Epithelial cell of proximal tubule (primary cell): ENCODE data around the gene PSME3. TPM values are rescaled to one million over a fixed set of nuclear protein-coding genes. Genes with fewer than 3 reads are reported as not detected.
"Not testable (repeated sequence)": the region's sequence is repeated elsewhere in the genome, so short reads cannot be mapped to it uniquely, and the experiment has no call there.

Source experiments
- DNase-seq: peaks from one replicate; pipeline ENCODE4 v3.0.0-alpha.2; 2011; ENCODE audit warnings: low read depth
- H3K4me3 ChIP-seq: 2 replicates; pipeline ENCODE4 v1.5.1; 2011; ENCODE audit warnings: low read depth, mild to moderate bottlenecking, low read length
- CTCF ChIP-seq: conservative IDR thresholded peaks from 2 replicates; pipeline ENCODE4 v1.5.1; 2012; ENCODE audit warnings: low read depth, mild to moderate bottlenecking, low read length
- total RNA-seq: library from RNA; depleted of rRNA; stranded (reverse); fragments of >200 nt; gene quantifications from 2 replicates; pipeline ENCODE4 v1.2.3, GENCODE V29; 2015

Gene PSME3
- total RNA-seq, 1 donor from 2014 or later, result 126 TPM

- no peak within 1 kb of the TSS for H3K4me3 ChIP-seq
- no peak for TF ChIP-seq CTCF
- no peak for DNase-seq
Observed at GRCh38 chr17:42850954-42851353, 17.8 kb downstream of the PSME3 start, which contains the start of gene AOC3. TSS of gene AOC3 (plus strand) at chr17:42851199. CDS start at chr17:42851344, 145 bp downstream.

DNA sequence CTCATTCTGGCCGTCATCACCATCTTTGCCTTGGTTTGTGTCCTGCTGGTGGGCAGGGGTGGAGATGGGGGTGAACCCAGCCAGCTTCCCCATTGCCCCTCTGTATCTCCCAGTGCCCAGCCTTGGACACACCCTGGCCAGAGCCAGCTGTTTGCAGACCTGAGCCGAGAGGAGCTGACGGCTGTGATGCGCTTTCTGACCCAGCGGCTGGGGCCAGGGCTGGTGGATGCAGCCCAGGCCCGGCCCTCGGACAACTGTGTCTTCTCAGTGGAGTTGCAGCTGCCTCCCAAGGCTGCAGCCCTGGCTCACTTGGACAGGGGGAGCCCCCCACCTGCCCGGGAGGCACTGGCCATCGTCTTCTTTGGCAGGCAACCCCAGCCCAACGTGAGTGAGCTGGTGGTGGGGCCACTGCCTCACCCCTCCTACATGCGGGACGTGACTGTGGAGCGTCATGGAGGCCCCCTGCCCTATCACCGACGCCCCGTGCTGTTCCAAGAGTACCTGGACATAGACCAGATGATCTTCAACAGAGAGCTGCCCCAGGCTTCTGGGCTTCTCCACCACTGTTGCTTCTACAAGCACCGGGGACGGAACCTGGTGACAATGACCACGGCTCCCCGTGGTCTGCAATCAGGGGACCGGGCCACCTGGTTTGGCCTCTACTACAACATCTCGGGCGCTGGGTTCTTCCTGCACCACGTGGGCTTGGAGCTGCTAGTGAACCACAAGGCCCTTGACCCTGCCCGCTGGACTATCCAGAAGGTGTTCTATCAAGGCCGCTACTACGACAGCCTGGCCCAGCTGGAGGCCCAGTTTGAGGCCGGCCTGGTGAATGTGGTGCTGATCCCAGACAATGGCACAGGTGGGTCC lies 18.4 kb downstream of the PSME3 start:
- H3K4me3 ChIP-seq, DNase-seq: not testable (repeated sequence)

- no peak for TF ChIP-seq CTCF
- DNase-seq, result no peak
- H3K4me3 ChIP-seq, result no peak overlapping the region
Observed at GRCh38 chr17:42852351-42852750, 19.2 kb downstream of the PSME3 start.

- no peak for TF ChIP-seq CTCF
- no peak overlapping the region for H3K4me3 ChIP-seq
- DNase-seq, result no peak
Observed at GRCh38 chr17:42853004-42853403, 19.8 kb downstream of the PSME3 start.

DNA sequence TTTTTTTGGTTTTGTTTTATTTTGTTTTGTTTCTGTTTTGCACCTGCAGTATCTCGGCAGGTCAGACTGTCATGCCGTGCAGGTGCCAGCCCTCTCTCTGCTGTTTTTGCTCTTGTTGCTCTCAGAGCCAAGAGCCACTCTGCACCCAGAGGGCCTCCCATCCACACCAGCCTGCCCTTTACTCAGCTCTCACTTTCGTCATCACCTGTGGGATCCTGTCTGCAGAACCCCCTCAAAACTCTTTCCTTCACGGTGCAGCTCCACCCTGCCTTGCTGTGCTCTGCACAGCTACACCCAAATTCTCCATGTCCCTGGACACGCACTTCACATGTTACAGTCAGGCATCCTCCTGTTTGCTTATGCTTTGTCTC lies 20.4 kb downstream of the PSME3 start:
- no peak for DNase-seq
- no peak overlapping the region for H3K4me3 ChIP-seq
- no peak for TF ChIP-seq CTCF

- no peak for TF ChIP-seq CTCF
- DNase-seq, result no peak
- no peak overlapping the region for H3K4me3 ChIP-seq
Observed at GRCh38 chr17:42853968-42854790, 21.0 kb downstream of the PSME3 start.

GRCh38 chr17:42855048-42855596 lies 21.9 kb downstream of the PSME3 start:
- no peak overlapping the region for H3K4me3 ChIP-seq
- TF ChIP-seq CTCF, result no peak
- no peak for DNase-seq

DNA sequence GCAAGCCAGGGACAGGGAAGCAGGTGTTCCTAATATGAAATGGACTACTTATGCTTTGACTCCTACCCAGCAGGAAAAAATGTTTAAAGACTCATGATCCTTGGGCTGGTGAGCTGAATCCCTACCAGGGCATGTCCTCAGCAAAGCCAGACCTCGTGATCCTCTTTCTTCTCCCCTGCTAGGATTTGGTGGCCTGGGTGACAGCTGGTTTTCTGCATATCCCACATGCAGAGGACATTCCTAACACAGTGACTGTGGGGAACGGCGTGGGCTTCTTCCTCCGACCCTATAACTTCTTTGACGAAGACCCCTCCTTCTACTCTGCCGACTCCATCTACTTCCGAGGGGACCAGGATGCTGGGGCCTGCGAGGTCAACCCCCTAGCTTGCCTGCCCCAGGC lies 22.9 kb downstream of the PSME3 start:
- DNase-seq, H3K4me3 ChIP-seq: not testable (repeated sequence)

DNA sequence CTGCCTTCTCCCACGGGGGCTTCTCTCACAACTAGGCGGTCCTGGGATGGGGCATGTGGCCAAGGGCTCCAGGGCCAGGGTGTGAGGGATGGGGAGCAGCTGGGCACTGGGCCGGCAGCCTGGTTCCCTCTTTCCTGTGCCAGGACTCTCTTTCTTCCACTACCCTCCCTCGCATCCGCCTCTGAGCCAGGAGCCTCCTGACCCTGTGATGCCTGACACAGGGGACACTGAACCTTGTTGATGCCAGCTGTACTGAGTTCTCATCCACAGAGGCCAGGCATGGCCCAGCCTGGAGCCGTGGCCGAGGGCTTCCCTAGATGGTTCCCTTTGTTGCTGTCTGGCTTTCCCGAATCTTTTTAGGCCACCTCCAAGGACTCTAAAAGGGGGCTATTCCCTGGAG lies 23.3 kb downstream of the PSME3 start:
- H3K4me3 ChIP-seq, DNase-seq: not testable (repeated sequence)
